Type B pancreatic cell (in vitro differentiated cells): ENCODE results near the gene VPS13D. TPM values are rescaled to one million over a fixed set of nuclear protein-coding genes. Genes with fewer than 3 reads are reported as not detected.
A peak's percentile ranks its signal among the peaks of the same experiment; 100 is the strongest.

Experiments
- DNase-seq: peaks from one replicate; pipeline ENCODE4 v3.0.0; 2021; ENCODE audit warnings: mixed read lengths; ENCODE audit not compliant: unreplicated experiment; ENCODE audit errors: extremely low spot score
- H3K27ac Mint-ChIP-seq: 2 replicates; pipeline ENCODE4 v1.8.0; 2021; ENCODE audit warnings: mild to moderate bottlenecking, mixed read lengths
- H3K27me3 Mint-ChIP-seq: 2 replicates; pipeline ENCODE4 v1.8.0; 2021; ENCODE audit warnings: mixed read lengths
- H3K36me3 Mint-ChIP-seq: 2 replicates; pipeline ENCODE4 v1.8.0; 2021; ENCODE audit warnings: mixed read lengths
- H3K4me1 Mint-ChIP-seq: one replicate; pipeline ENCODE4 v1.8.0; 2021; ENCODE audit warnings: mixed read lengths; ENCODE audit not compliant: unreplicated experiment
- H3K4me3 Mint-ChIP-seq: 2 replicates; pipeline ENCODE4 v1.8.0; 2021; ENCODE audit warnings: mild to moderate bottlenecking, mixed read lengths
- H3K9me3 Mint-ChIP-seq: 2 replicates; pipeline ENCODE4 v1.8.0; 2021; ENCODE audit warnings: mixed read lengths
- CTCF ChIP-seq: fragments of 200-600 bp; sonication (generic); conservative IDR thresholded peaks from 2 replicates; pipeline ENCODE4 v1.5.0; 2021; ENCODE audit warnings: antibody characterized with exemption, mild to moderate bottlenecking
- total RNA-seq: library from RNA; stranded (reverse); gene quantifications from 2 replicates; pipeline ENCODE4 v1.2.1, GENCODE V29; 2021; ENCODE audit warnings: low replicate concordance

Gene VPS13D
- total RNA-seq, 1 donor from 2014 or later: 43.4 TPM

GRCh38 chr1:12436345-12436658, 206.5 kb downstream of the VPS13D start:
- no peak overlapping the region for H3K27ac Mint-ChIP-seq
- H3K27me3 Mint-ChIP-seq: no peaks in the 10 kb centered on the region
- H3K36me3 Mint-ChIP-seq: peaks cover 31% of the 10 kb centered on the region
- no peak for DNase-seq
- H3K4me1 Mint-ChIP-seq: peaks cover 60% of the 10 kb centered on the region
- no peak for TF ChIP-seq CTCF
- peaks cover 9% of the 10 kb centered on the region for H3K9me3 Mint-ChIP-seq
- H3K4me3 Mint-ChIP-seq: no peak overlapping the region

GRCh38 chr1:12436817-12437599, 207.2 kb downstream of the VPS13D start:
- DNase-seq: no peak
- Mint-ChIP-seq H3K4me3 (no peak overlapping the region), H3K36me3 (peaks cover 36% of the 10 kb centered on the region), H3K27ac (no peak overlapping the region), H3K9me3 (peaks cover 9% of the 10 kb centered on the region), H3K27me3 (no peaks in the 10 kb centered on the region), H3K4me1 (peaks cover 54% of the 10 kb centered on the region)
- TF ChIP-seq CTCF: no peak

GRCh38 chr1:12437629-12438028, 207.8 kb downstream of the VPS13D start:
- peaks cover 54% of the 10 kb centered on the region for H3K4me1 Mint-ChIP-seq
- DNase-seq: no peak
- peaks cover 38% of the 10 kb centered on the region for H3K36me3 Mint-ChIP-seq
- H3K27me3 Mint-ChIP-seq: no peaks in the 10 kb centered on the region
- TF ChIP-seq CTCF: no peak
- H3K27ac Mint-ChIP-seq: no peak overlapping the region
- H3K9me3 Mint-ChIP-seq: peaks cover 9% of the 10 kb centered on the region
- H3K4me3 Mint-ChIP-seq: no peak overlapping the region

GRCh38 chr1:12438349-12438924, 208.6 kb downstream of the VPS13D start:
- no peak for TF ChIP-seq CTCF
- no peak for DNase-seq
- Mint-ChIP-seq H3K4me3 (peak overlapping the region; percentile 16), H3K27ac (no peak overlapping the region), H3K27me3 (no peaks in the 10 kb centered on the region), H3K9me3 (peaks cover 14% of the 10 kb centered on the region), H3K4me1 (peaks cover 48% of the 10 kb centered on the region), H3K36me3 (peaks cover 46% of the 10 kb centered on the region)

- no peaks in the 10 kb centered on the region for H3K27me3 Mint-ChIP-seq
- H3K4me1 Mint-ChIP-seq: peaks cover 41% of the 10 kb centered on the region
- no peak for DNase-seq
- H3K36me3 Mint-ChIP-seq: peaks cover 49% of the 10 kb centered on the region
- H3K9me3 Mint-ChIP-seq: peaks cover 16% of the 10 kb centered on the region
- TF ChIP-seq CTCF: no peak
- H3K4me3 Mint-ChIP-seq: peak overlapping the region; percentile 16
- no peak overlapping the region for H3K27ac Mint-ChIP-seq
Observed at GRCh38 chr1:12439073-12439472, 209.2 kb downstream of the VPS13D start.
